NCI-H510A treated with DMSO at 0.1 percent for 48 hours (cell line): Measurements from ENCODE around the gene KLF15.

Source experiments
- DNase-seq: peaks from one replicate; lab custom pipeline; 2025; lab: John Stamatoyannopoulos, UW

The KLF15 gene

GRCh38 chr3:126360714-126361060, 3.5 kb upstream of the KLF15 start:
- no peak for DNase-seq

GRCh38 chr3:126360046-126360713, 3.0 kb upstream of the KLF15 start:
- no peak for DNase-seq

DNA sequence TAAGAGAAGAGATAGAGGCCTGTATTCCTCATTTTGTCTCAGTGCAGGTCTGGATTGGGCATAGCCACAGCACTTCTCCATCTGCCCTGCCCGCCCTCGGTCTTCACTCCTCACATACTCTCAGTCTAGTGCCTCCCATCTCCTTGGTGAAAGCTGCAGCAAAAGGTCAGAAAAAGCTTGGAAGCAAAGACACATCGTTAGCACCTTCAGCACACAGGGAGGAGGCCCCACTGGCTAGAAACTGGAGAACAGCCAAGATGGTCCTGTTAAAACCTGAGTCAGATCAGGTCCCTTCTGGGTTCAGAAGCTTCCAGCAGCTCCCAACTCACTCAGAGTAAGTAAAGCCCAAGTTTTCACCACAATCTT, 1.6 kb upstream of the KLF15 start:
- no peak for DNase-seq

DNA sequence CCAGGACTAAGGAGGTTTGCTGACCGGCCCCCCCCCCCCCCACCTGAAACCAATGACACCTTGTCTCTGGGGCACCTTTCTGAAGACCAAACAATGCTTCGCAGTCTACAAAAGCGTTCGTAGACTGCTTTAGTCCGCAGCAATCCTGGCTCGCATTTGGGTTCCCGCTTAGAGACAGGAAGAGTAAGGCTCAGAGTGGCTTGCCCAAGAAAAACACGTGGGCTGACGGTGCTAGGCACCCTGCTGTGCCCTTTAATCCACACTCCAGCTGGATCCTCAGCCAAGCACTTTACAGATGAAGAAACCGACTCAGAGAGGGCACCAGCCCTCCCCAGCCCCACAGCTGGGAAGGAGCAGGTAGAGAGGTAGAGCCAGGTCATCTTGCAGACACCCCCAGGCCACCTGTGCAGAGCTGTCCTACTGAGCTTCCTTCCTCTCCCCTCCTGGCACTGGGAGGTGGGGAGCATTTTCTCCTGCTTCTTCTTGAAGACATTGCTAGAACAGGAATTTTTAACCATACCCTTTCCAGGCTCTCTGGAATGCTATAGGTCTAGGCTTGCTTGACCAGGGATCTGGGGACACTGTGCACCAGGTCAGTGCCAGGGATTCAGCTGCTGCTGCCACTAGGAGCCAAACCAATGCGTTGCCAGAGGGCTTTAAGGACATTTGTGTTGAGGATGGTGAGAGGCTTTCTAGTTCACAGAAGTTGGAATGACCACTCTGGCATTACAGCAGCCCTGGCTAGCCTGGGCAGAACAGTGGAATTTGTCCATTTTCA, 1.0 kb upstream of the KLF15 start:
- DNase-seq: peak; percentile 67

DNA sequence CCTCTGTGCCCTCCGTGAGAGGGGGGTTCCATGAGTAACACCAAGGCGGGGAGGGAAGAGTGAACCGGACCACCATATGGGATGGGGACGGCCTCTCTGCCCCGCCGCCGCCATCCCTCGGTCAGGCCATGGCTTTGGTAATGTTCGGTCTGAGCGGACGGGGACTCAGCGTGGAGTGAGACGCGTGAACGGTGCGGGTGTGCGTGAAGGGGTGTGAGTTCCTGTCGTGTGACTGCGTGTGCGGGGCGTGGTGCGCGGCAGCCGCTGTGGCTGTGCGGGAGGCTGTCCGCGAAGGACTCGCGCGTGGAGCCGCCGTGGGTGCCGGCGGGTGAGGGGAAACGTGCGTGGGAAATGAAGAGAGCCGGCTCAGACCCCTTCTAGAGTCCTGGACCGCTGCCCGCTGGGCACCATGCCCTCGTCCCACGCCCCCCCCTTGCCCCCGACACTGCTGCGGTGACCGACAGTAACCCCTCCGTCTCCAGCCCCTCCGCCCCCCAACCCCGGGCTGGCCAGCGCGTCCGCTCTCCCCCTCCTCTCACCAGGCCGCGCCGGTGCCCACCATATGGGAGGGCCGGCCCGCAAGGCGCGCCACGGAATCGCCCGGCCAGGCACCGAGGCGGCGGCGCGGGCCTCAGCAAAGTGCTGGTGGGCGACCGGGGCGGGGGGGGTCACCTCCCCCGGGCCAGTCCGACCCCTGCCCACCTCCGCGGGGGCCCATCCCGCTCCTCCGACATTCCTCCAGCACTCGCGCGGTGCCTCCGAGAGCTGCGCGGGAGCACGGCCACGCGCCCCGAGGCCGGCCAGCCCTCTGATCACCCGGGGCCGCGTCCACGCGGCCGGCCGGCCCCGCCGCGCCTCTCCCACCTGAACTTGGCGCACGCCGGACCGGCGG, 589 bp downstream of the KLF15 start:
- no peak for DNase-seq

DNA sequence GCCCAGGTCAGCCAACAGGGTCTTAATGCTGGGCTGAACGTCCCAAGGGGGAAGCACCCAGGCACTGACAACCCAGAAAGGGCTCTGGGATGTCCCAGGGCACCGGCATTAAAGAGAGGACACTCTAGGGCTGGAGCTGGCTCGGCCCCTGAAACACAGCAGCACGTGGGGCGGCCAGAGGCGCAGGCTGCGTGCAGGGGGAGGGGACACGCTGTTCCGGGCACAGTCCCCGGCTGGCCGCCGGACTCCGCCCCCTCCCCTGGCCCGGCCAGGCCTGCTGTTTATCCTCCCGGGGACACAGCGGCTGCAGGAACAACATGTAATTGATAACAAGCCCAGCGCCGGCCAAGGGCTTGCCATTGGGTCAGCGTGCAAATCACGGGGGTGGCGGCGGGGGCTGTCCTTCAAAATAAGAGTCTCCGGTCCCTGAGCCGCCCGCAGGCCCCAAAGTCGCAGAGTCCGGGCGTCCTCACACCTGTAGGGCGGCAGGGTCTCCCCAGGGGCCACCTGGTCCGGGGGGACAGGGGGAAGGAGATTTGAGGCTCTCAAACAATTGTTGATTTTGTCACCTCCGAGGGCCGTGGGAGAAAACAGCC, 1.3 kb downstream of the KLF15 start:
- DNase-seq: no peak

GRCh38 chr3:126355251-126355650, 2.0 kb downstream of the KLF15 start:
- DNase-seq: peak; percentile 13

DNA sequence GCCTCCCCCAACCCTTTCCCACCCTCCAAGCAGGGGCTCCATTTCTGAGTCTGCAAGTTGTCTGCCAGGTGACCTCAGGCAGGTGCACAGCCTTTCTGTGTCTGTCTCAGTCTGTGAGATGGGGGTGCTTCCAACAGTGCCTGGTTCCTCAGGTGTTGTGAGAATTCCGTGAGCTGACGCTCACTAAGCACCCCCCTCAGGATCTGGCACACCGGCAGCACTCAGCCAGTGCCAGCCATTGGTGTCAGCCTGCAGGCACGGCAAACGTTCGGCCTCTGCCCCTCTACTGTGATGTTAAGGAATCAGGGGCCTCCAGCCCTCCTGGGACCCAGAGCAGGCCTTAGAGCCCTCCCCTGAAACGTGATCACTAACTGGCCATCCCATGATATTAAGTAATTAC, 2.4 kb downstream of the KLF15 start:
- no peak for DNase-seq

DNA sequence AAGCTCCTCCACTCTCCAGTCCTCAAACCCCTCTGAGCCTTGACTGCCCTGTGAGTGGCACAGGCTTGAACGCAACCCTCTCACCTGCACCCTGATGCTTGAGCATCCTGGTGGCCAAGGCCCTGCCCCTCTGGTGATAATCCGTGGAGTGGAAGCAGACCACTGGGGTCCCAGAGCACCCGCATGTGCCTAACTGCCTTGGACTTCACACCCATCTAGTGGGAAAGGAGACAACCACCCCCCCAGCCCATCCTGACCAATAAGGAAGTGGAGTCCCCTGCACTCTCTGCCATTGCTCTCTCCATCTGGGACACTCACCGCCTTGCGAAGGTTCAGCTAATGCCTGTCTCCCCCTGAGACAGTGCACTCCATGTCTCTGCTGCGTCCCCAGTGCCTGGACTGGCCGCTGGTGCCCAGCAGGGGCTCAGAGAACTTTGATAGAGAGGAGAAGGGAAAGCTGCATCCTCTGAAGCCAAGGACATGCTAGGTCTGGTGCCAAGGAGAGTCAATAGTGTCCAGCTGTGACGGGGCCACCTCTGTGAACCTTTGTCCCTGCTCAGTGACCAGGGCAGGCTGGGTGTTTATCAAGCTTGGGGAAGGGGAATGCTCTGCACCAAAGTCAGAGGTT, 3.4 kb downstream of the KLF15 start:
- DNase-seq: no peak

DNA sequence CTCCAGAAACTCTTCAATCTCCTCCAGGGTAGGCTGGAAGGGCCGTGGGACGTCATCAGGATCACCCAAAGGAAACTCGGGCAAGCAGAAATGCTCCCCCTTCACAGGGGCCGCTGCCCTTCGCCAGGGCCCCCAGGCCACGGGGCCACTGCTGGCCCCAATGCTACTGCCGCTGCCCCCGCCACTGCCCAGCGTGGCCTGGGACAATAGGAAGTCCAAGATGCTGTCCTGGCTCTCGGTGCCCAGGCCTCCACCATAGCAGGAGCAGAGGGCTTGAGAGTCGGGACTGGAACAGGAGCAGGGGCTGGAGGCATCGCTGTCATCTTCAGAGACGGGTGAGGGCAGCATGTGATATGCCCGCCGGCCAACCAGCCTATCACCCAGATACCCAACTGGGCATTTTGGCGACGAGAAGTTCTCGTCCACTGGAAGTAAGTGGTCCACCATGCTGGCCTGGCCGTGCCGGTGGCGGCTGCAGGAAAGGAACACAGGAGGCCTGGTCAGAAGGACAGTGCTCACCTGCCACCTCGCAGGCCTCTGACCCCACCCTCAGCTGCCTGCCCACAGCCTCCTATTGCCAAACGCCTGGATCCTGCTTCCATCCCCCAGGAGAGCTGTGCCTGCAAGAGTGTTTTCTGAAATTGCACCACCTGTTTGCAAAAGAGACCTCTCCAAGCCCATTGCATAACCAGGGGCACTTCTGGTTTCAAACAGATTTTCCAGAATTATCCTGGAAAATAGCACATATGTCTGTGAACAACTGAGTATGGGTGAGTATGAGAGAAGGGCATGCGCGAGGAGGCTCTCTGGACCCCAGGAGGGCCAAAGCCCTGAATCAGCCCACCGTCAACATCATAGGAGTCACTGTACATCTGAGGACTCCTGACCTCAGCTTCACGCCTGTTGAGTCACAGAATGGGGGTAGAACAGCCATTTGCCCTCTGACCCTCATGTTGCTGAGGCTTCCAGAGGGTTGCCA, 4.4 kb downstream of the KLF15 start:
- DNase-seq: no peak

GRCh38 chr3:126351771-126352475, 5.3 kb downstream of the KLF15 start:
- no peak for DNase-seq

GRCh38 chr3:126351086-126351770, 6.0 kb downstream of the KLF15 start:
- no peak for DNase-seq

DNA sequence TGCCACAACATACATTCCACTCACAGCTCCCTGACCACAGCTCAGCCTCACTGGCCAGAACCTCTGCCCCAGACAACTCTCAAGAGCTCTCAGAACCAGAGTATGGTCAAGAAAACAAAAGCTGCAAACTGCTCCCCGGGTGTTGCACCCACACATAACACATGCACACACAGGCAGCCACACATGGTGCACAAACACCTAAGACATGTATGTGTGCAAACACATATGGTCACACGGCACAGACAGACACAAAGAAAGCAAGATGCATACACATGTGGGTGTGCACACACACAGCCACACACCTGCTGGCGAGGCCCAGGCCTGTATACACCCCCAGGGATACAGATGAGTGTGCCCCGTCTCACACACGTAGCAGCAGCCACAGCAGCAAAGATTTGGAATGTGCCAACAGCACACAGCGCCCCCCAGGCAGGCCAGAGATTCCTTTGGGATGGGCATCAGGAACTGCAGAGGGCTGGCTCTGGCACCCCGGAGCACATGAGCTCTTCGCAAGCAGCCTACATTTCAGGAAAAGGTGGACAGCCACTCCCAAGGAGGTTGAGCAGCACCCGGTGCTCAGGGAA, 6.6 kb downstream of the KLF15 start:
- DNase-seq: no peak

DNA sequence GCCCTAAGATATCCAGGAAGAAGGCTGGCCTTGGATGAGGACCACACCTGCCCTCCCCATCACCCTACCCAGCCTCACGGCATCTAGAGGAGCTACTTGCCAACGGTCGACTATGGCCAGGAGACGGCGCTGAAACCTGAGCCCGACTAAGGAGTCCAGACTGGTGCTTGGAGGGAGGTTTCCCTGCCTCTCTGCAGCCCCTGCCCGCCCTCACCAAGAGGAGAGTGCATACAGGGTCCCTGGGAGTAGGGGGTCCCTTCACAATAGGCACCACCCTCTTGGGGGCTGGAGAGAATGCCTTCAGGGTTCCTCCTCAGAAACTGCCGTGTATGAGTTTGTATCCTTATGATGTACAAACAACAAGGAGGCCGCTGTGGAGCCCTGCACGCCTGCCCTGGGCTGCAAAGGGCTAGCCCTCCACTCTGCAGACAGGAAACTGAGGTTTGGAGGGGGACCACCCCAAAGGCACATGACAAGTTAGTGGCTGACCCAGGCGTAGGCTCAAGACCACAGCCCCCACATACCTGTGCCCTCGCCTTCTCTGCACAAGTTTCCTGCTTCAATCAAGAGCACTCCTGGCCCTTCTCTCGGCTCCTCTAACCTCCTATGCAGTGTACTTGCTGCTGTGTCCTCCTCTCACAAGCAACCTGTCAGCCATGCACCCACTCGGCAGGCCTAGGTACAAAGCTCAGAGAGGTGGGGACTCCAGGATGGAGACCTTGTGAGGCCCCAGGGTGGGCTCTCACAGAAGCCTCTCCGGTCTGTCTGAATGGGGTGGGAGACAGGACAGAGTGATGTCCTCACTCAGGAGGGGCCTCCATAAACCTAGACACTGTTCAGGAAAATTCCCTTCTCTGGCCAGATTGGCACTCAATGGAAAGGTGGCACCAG, 7.4 kb downstream of the KLF15 start:
- DNase-seq: no peak

DNA sequence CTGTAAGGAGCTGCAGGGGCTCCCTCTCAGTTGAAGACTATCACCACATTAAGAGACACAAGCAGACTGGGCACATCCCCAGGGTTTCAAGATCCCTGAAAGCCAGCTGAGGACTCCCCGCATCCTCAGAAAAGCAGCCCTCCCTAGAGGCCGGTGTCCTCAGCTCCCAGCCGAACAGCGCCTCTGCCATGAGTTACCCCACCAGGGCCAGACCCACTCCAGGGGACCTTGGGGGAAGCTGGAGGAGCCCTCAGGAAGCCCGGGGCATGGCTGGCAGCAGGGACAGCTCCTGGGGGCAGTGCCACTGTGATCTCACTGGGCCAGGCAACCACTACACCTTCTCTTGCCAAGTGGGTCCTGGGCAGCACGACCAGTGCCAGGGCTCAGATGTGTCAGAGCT, 8.1 kb downstream of the KLF15 start:
- DNase-seq: no peak

GRCh38 chr3:126348308-126348920, 8.8 kb downstream of the KLF15 start:
- no peak for DNase-seq

GRCh38 chr3:126347543-126348161, 9.6 kb downstream of the KLF15 start:
- DNase-seq: no peak
